Measurements from ENCODE around the gene PCGF3.

PCGF3 gene

DNA sequence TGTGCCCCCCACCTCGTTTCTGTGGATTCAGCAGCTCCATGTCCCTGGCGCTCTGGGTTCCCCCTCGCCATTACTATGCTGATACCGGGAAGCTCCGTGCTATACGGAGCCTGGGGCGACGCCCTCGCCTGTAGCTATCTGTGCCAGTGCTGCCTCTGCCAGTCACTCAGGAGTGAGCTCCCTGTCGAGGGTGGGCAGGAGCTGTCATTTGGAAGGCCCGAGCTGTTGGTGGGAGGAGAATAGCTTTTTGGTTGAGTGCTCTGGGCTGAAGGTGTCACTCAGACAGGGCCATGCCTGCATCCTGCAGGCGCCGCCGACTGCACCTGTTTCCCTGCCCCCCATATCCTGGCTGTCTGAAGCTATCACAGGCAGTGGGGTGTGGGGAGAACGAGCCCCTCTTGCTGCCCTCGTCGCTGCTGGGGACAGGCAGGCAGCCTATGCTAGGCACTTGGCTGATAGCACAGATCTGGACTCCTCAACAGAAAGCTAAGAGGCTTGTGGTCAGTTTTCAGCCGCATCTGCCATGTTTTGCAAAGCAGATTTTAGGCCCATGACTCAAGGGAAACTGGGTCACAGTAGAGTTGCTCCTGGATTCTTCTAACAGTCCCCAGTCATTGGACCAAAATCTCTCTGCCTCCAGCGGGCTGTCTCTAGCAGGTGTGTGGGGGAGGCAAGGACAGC, 88.4 kb downstream of the PCGF3 start:
- no peak for DNase-seq (ENCODE audit: extremely low spot score)
- TF ChIP-seq, protein P1, sequence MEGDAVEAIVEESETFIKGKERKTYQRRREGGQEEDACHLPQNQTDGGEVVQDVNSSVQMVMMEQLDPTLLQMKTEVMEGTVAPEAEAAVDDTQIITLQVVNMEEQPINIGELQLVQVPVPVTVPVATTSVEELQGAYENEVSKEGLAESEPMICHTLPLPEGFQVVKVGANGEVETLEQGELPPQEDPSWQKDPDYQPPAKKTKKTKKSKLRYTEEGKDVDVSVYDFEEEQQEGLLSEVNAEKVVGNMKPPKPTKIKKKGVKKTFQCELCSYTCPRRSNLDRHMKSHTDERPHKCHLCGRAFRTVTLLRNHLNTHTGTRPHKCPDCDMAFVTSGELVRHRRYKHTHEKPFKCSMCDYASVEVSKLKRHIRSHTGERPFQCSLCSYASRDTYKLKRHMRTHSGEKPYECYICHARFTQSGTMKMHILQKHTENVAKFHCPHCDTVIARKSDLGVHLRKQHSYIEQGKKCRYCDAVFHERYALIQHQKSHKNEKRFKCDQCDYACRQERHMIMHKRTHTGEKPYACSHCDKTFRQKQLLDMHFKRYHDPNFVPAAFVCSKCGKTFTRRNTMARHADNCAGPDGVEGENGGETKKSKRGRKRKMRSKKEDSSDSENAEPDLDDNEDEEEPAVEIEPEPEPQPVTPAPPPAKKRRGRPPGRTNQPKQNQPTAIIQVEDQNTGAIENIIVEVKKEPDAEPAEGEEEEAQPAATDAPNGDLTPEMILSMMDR (IDR thresholded peaks at IDR 0.05; ENCODE audit: control extremely low read depth, extremely low read depth, low read depth, missing control alignments) = no peak
- POLR2A ChIA-PET = interaction anchor here (1.8 kb wide), 1 partner anchor 13 kb away, joined by 6 read pairs; no protein-coding TSS in a partner anchor
- CTCF ChIA-PET = interaction anchor here (1.0 to 1.5 kb wide), 5 partner anchors 8 to 53 kb away, joined by 3 to 4 read pairs (median 3); no protein-coding TSS in a partner anchor

DNA sequence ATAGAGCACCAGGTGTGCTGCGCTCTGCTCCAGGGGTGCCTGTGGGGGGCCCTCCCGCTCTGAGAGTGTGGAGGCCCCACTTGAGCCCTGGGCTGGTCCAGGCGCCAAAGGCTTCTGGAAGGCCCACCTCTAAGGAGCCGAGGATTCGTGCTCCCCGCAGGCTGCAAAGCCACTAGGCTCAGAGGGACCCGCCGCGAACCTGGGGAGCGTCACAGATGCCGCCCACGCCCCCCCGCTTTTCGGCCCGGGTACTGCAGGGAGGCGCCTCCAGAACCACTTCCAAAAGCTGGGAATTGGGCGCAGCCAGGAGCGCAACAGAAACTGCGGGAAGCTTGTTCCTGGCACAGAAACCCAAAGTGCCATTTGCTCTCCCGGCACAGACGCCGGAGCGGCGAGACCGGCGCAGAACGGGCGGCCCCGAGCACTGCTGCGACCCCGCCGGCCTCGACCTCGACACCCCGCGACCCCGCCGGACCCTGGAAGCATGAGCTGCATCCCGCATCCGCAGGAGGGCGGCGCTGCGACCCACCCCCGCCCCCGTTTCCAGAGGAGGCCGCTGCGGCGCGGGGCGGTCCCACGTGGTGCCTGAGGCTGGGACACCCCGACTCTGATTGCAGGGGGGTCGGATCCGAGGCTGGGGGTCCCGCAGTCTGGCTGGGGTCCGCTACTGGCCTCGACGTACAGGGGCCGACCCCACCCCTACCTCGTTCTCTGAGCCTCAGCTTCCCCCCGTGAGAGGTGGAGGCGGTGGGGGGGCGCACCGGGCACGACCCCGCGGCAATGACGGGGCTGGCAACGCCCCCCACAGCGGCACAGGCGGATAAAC, 89.5 kb downstream of the PCGF3 start:
- no peak for DNase-seq (ENCODE audit: extremely low spot score)
- ChIA-PET POLR2A (interaction anchor here (1.8 kb wide), 1 partner anchor 14 kb away, joined by 6 read pairs; no protein-coding TSS in a partner anchor), CTCF (interaction anchor here (1.1 to 1.5 kb wide), 3 partner anchors 7 to 25 kb away, joined by 3 to 4 read pairs (median 3); no protein-coding TSS in a partner anchor)
- TF ChIP-seq, protein P1 (IDR thresholded peaks at IDR 0.05; ENCODE audit: control extremely low read depth, extremely low read depth, low read depth, missing control alignments) = no peak

DNA sequence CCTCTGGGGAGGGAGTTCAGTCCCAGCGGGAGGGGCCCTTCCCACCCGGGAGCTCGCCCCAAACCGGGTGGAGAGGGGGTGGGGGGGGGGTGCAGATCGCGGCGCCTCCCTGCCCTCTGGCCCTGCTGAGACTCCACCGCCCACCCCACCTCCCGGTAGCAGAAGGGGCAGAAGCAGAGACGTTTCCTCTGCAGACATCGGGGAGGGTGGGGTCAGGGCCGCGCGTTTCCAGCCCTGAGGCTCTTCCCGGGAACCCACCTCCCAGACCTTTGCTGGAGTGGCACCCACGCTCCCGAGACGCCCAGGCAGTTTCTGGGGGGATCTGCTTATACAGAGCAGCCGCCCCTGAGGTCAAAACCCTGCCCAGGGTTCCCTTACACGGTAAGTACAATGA, 90.1 kb downstream of the PCGF3 start:
- TF ChIP-seq, protein P1 (IDR thresholded peaks at IDR 0.05; ENCODE audit: control extremely low read depth, extremely low read depth, low read depth, missing control alignments) = no peak
- ChIA-PET CTCF (no interaction called here), POLR2A (no interaction called here)
- no peak for DNase-seq (ENCODE audit: extremely low spot score)

DNA sequence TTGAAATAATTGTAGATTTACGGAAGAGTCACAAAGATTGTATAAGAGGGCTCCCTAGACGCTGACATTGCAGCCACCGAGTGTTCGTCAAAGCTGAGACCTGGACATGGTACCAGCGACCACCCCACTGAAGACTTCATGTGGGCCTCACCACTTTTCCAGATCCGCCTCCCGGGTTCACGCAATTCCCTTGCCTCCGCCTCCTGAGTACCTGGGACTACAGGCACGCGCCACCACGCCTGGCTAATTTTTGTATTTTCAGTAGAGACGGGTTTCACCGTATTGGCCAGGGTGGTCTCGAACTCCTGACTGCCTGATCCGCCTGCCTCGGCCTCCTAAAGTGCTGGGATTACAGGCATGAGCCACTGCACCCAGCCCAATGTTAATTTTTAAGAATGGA, 90.6 kb downstream of the PCGF3 start:
- TF ChIP-seq, protein P1 (IDR thresholded peaks at IDR 0.05; ENCODE audit: control extremely low read depth, extremely low read depth, low read depth, missing control alignments) = no peak
- CTCF ChIA-PET = no interaction called here
- POLR2A ChIA-PET = no interaction called here
- DNase-seq (ENCODE audit: extremely low spot score) = no peak

DNA sequence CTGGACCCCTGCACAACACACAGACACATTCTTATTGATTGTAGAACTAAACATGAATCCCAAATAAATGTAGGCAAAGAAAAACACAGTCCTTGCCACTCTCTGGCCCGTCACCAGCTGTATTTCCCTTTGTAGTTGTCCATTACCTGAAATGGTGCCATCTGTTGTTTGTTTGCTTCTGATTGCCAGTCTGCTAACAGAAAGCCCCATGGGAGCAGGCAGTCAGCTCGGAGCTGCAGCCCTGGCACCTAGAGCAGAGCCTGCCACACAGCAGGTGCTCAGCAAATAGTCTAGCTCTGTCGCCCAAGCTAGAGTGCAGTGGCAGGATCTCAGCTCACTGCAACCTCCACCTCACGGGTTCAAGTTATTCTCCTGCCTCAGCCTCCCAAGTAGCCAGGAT, 91.4 kb downstream of the PCGF3 start:
- ChIA-PET POLR2A (no interaction called here), CTCF (no interaction called here)
- no peak for DNase-seq (ENCODE audit: extremely low spot score)
- TF ChIP-seq, protein P1 (IDR thresholded peaks at IDR 0.05; ENCODE audit: control extremely low read depth, extremely low read depth, low read depth, missing control alignments) = no peak

DNA sequence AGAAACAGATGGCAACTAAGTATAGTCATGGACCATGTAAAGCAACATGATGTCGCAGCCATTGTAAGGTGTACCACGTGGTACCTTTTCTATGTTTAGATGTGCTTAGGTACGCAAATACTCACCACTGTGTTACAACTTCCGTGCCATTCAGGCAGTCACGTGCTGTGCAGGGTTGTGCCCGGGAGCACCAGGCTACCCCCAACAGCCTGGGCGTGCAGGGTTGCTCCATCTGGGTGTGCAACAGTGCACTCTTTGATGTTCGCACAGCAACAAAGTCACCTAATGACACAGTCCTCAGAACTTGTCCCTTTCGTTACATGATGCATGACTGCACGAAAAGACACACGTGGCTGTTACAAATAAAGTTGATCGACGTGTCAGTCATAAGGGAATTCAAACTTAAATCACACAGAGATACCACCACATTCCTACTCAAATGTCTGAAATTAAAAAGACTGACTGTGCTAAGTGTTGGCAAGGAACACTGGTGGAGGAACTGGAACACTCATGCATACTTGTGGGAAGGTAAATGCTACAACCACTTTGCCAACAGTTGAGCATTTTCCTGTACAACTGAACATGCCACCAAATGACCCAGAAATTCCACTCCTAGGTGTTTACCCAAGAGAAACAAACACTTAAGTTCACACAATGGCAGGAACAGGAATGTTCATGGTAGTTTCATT, 95.9 kb downstream of the PCGF3 start:
- no peak for DNase-seq (ENCODE audit: extremely low spot score)
- POLR2A ChIA-PET = no interaction called here
- TF ChIP-seq, protein P1 (IDR thresholded peaks at IDR 0.05; ENCODE audit: control extremely low read depth, extremely low read depth, low read depth, missing control alignments) = no peak
- CTCF ChIA-PET = no interaction called here
